B cell (primary cell): ENCODE data around the gene SEMA6A. TPM values are rescaled to one million over a fixed set of nuclear protein-coding genes. Genes with fewer than 3 reads are reported as not detected.

ENCODE experiments used
- ATAC-seq: fragments of 200-7000 bp; cut with Tn5 transposase; one replicate; pipeline ENCODE4 v1.10.0; 2021; ENCODE audit warnings: low read depth, mild to moderate bottlenecking, moderate number of reproducible peaks, moderate library complexity
- CTCF ChIA-PET: fragments of 350-600 bp; sonication (Branson Sonifier 250); formaldehyde crosslinking; loops from one replicate; lab custom pipeline; 2021; ENCODE audit warnings: antibody characterized with exemption, inconsistent platforms; lab: Charles Lee
- POLR2A ChIA-PET: fragments of 350-600 bp; sonication (Branson Sonifier 250); formaldehyde crosslinking; loops from one replicate; lab custom pipeline; 2021; ENCODE audit warnings: antibody characterized with exemption; lab: Charles Lee
- DNase-seq: peaks from one replicate; pipeline ENCODE4 v3.0.0; 2013
- H2AFZ ChIP-seq: 2 replicates; pipeline ENCODE4 v1.6.1; 2012; ENCODE audit warnings: mild to moderate bottlenecking, low read depth, low read length; ENCODE audit not compliant: insufficient read depth, poor library complexity, severe bottlenecking
- H3K27ac ChIP-seq, 2 donors: 1 replicate in 1 of 2; 2 replicates in 1 of 2; pipeline ENCODE4 v1.5.1; 2012 to 2013; ENCODE audit warnings: low read length in 2 of 2, mild to moderate bottlenecking in 2 of 2, moderate library complexity in 1 of 2
- H3K27me3 ChIP-seq, 4 experiments: fragments of 200-600 bp in 1 of 4; sonication (generic) in 1 of 4; replicated peaks in 1 of 4; 1 replicate in 2 of 4; 2 replicates in 2 of 4; pipeline versions ENCODE4 v1.6.1 to v1.7.0; 2013 to 2016; ENCODE audit warnings: low read length in 3 of 4, mild to moderate bottlenecking in 2 of 4, mixed read lengths in 1 of 4, moderate library complexity in 1 of 4; ENCODE audit not compliant: insufficient read depth in 4 of 4, control insufficient read depth in 3 of 4; ENCODE audit errors: control extremely low read depth in 1 of 4
- H3K36me3 ChIP-seq, 2 experiments: replicated peaks in 1 of 2; 1 replicate in 1 of 2; 2 replicates in 1 of 2; pipeline versions ENCODE4 v1.6.1 to v1.7.1; 2013; ENCODE audit warnings: low read length in 1 of 2; ENCODE audit not compliant: insufficient read depth in 2 of 2, control insufficient read depth in 1 of 2; ENCODE audit errors: control extremely low read depth in 1 of 2, extremely low read depth in 1 of 2
- H3K4me1 ChIP-seq, 2 donors: fragments of 200-600 bp in 1 of 2; sonication (generic) in 1 of 2; 1 replicate in 1 of 2; 2 replicates in 1 of 2; pipeline versions ENCODE4 v1.5.1 to v1.6.1; 2013 to 2017; ENCODE audit warnings: low read length in 2 of 2; ENCODE audit not compliant: control insufficient read depth in 2 of 2, insufficient read depth in 2 of 2
- H3K4me2 ChIP-seq: replicated peaks from 2 replicates; pipeline ENCODE3; 2012; ENCODE audit warnings: mild to moderate bottlenecking, low read depth, low read length; ENCODE audit not compliant: poor library complexity, severe bottlenecking
- H3K4me3 ChIP-seq, 5 experiments: fragments of 200-600 bp in 1 of 5; sonication (generic) in 1 of 5; 1 replicate in 3 of 5; 2 replicates in 2 of 5; pipeline versions ENCODE4 v1.5.1 to v1.7.0; 2011 to 2016; ENCODE audit warnings: low read length in 4 of 5, mild to moderate bottlenecking in 4 of 5, low read depth in 2 of 5, control low read depth in 1 of 5, moderate library complexity in 1 of 5; ENCODE audit not compliant: insufficient read depth in 1 of 5; ENCODE audit errors: control extremely low read depth in 1 of 5, extremely low read depth in 1 of 5
- H3K79me2 ChIP-seq: fragments of 200-600 bp; sonication (generic); one replicate; pipeline ENCODE4 v1.6.0; 2016; ENCODE audit warnings: low read length; ENCODE audit not compliant: control insufficient read depth, insufficient read depth
- H3K9ac ChIP-seq: fragments of 200-600 bp; sonication (generic); 2 replicates; pipeline ENCODE4 v1.6.1; 2017; ENCODE audit warnings: mild to moderate bottlenecking, low read length, moderate library complexity
- H3K9me3 ChIP-seq, 3 donors: one replicate each; pipeline versions ENCODE4 v1.6.1 to v1.7.1; 2013; ENCODE audit warnings: low read length in 2 of 3; ENCODE audit not compliant: control insufficient read depth in 2 of 3, insufficient read depth in 1 of 3; ENCODE audit errors: control extremely low read depth in 1 of 3
- H4K20me1 ChIP-seq: 2 replicates; pipeline ENCODE4 v1.6.0; 2012; ENCODE audit warnings: mild to moderate bottlenecking, low read length; ENCODE audit not compliant: insufficient read depth, control insufficient read depth, poor library complexity, severe bottlenecking
- H3K27ac Mint-ChIP-seq: one replicate; pipeline ENCODE4 v1.8.0; 2021; ENCODE audit warnings: mixed read lengths
- H3K27me3 Mint-ChIP-seq: one replicate; pipeline ENCODE4 v1.8.0; 2021; ENCODE audit warnings: mixed read lengths
- H3K4me1 Mint-ChIP-seq: one replicate; pipeline ENCODE4 v1.8.0; 2021; ENCODE audit warnings: mixed read lengths
- H3K4me3 Mint-ChIP-seq: one replicate; pipeline ENCODE4 v1.8.0; 2021; ENCODE audit warnings: mixed read lengths
- H3K9me3 Mint-ChIP-seq: one replicate; pipeline ENCODE4 v1.8.0; 2022; ENCODE audit warnings: mixed read lengths; ENCODE audit not compliant: insufficient read depth
- EZH2 ChIP-seq: IDR thresholded peaks from 2 replicates; pipeline ENCODE4 v1.6.1; 2012; ENCODE audit warnings: borderline replicate concordance, low read depth, mild to moderate bottlenecking, moderate library complexity, low read length; ENCODE audit not compliant: insufficient read depth, poor library complexity, severe bottlenecking
- WGBS: methylation state at CpG from one replicate; pipeline ENCODE4 v1.1.5; 2013; ENCODE audit warnings: missing lambda C conversion rate; ENCODE audit not compliant: insufficient coverage; 5-methylcytosine and 5-hydroxymethylcytosine counted together
- intact Hi-C: fragments of 100-400 bp; cut with micrococcal nuclease; formaldehyde crosslinking; loops from one replicate; pipeline ENCODE4 v1.10.0; 2022
- polyA plus RNA-seq: library from polyadenylated mRNA; depleted of rRNA; stranded (reverse); fragments of >200 nt; gene quantifications from 2 replicates; pipeline ENCODE4 v1.2.3, GENCODE V29; 2012
- total RNA-seq, 2 donors: library from RNA; stranded (reverse); fragments of 120-200 nt in 1 of 2; gene quantifications; 1 replicate in 1 of 2; 2 replicates in 1 of 2; pipeline versions ENCODE4 v1.2.3 to v1.2.4, GENCODE V29; 2013 to 2022
- TF ChIP-seq, protein P1 (sequence below): fragments of 200-600 bp; IDR thresholded peaks from one replicate; pipeline ENCODE4 v1.8.0; 2022; ENCODE audit warnings: antibody characterized with exemption, mild to moderate bottlenecking

Gene SEMA6A
- total and polyA plus RNA-seq, 2 donors (not counting 1 experiment from before 2014, with no cell fraction given): 0.44 TPM; not detected in 1

GRCh38 chr5:116576053-116576713 lies 1.6 kb upstream of the SEMA6A start:
- peak overlapping the region; percentile 73 for H3K4me2 ChIP-seq
- peaks cover 44 to 50% of the 10 kb centered on the region in 2 donors for H3K4me1 ChIP-seq
- H3K36me3 ChIP-seq: no peaks in the 10 kb centered on the region
- peaks cover 0 to 24% (median 1%) of the 10 kb centered on the region in 3 donors for H3K9me3 ChIP-seq
- peak overlapping the region; percentile 89 for H3K4me3 Mint-ChIP-seq
- intact Hi-C loops: loop anchor here (2.0 kb wide), 1 partner anchor 373 kb away; no protein-coding TSS in a partner anchor
- peaks cover 0 to 58% (median 38%) of the 10 kb centered on the region in 4 experiments for H3K27me3 ChIP-seq
- H3K4me1 Mint-ChIP-seq: peaks cover 37% of the 10 kb centered on the region
- peak; percentile 72 for DNase-seq
- POLR2A ChIA-PET: no interaction called here
- H4K20me1 ChIP-seq: no peaks in the 10 kb centered on the region
- H3K79me2 ChIP-seq: no peaks in the 10 kb centered on the region
- CTCF ChIA-PET: interaction anchor here (0.6 to 1.5 kb wide), 5 partner anchors 8 to 879 kb away, joined by 3 to 5 read pairs (median 4); no protein-coding TSS in a partner anchor
- H3K4me3 ChIP-seq: peak overlapping the region; percentile 12 to 60 (median 41)
- peak overlapping the region; percentile 51 for H2AFZ ChIP-seq
- H3K27me3 Mint-ChIP-seq: peaks cover 71% of the 10 kb centered on the region
- TF ChIP-seq, protein P1, sequence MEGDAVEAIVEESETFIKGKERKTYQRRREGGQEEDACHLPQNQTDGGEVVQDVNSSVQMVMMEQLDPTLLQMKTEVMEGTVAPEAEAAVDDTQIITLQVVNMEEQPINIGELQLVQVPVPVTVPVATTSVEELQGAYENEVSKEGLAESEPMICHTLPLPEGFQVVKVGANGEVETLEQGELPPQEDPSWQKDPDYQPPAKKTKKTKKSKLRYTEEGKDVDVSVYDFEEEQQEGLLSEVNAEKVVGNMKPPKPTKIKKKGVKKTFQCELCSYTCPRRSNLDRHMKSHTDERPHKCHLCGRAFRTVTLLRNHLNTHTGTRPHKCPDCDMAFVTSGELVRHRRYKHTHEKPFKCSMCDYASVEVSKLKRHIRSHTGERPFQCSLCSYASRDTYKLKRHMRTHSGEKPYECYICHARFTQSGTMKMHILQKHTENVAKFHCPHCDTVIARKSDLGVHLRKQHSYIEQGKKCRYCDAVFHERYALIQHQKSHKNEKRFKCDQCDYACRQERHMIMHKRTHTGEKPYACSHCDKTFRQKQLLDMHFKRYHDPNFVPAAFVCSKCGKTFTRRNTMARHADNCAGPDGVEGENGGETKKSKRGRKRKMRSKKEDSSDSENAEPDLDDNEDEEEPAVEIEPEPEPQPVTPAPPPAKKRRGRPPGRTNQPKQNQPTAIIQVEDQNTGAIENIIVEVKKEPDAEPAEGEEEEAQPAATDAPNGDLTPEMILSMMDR: peak; percentile 72
- TF ChIP-seq EZH2: no peak
- no peak overlapping the region for H3K27ac Mint-ChIP-seq
- WGBS: 4% methylated on average over 41 of the region's 44 CpGs
- H3K9me3 Mint-ChIP-seq: no peaks in the 10 kb centered on the region
- H3K27ac ChIP-seq: no peak overlapping the region
- peak; percentile 67 for ATAC-seq
- peak overlapping the region; percentile 24 for H3K9ac ChIP-seq
